ENCODE data around the gene PTPRE.

The PTPRE gene

DNA sequence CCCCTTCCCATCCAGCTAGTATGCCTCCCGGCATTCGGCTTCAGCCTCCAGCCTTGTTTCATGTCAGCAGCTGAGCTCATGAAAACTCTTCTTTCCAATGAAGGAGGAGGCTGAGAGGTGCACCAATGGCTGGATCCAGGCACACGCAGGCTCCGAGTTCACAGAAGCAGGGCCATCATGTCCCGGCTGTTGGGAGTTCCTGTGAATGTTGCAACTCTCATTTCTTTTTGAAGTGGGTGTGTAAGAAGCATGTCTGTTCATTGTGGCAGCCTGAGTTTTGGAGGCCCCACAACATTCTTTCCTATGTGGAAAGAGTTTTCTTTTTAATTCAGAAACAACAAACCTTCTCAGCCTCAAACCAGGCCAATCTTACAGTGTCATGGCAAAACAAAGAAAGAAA, 89.7 kb downstream of the PTPRE start:
- in situ Hi-C loops (cut with MboI; ENCODE audit: low sequenced_read_pairs): no loop called here

DNA sequence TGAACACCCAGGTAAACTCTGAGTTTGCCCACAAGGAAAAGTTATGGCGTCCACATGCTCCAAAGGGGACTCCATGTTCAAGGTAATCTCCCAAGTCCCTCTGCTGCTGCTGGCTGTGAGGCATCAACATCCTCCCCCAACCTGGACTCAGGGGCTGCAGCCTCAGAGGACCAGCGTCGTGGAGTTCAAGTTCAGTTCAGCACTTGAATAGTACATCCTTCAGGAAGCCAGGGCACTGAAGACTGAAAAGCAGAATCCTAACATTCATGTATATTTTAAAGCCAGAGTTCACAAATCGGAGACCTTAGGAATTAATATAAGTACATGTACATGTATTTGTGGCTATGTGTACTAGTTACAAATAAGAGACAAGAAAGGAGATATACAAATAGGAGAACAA, 90.4 kb downstream of the PTPRE start:
- in situ Hi-C loops (cut with MboI; ENCODE audit: low sequenced_read_pairs): no loop called here

- in situ Hi-C loops (cut with MboI; ENCODE audit: low sequenced_read_pairs): no loop called here
Observed at GRCh38 chr10:127997937-127998336, 91.0 kb downstream of the PTPRE start.

DNA sequence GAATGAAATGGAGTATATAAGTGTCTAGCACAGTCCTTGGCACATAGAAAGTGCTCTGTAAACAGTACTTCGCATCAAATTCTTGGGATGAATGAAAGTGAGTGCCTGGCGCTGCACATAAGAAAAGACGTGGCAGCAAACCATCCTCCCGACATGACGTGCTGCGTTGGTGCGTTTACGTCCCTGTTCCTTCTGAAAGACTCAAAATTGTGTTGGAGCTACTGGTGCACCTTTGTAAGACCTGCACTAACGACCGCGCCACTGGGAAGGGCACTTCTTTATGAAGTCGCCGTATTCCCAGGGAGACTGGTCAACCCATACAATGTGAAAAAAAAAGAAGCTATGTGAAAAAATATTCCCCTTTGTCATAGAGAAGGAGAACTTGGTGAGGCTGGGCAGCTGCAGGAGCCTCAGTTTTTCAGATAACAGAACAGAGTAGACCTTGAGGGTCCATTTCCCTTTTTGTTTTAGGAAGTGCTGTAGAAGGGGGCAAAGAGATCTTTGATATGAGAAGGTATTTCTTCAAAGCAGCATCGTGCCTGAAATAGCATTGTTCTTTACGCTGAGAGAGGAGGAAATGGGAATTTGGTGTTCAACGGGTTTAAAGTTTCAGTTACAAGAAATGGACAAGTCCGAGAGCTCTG, 91.7 kb downstream of the PTPRE start:
- in situ Hi-C loops (cut with MboI; ENCODE audit: low sequenced_read_pairs): no loop called here

GRCh38 chr10:127999297-128000129, 92.6 kb downstream of the PTPRE start:
- in situ Hi-C loops (cut with MboI; ENCODE audit: low sequenced_read_pairs): loop anchor here (25.0 kb wide), 1 partner anchor 87 kb away; the partner anchor contains the start of gene PTPRE

- in situ Hi-C loops (cut with MboI; ENCODE audit: low sequenced_read_pairs): loop anchor here (25.0 kb wide), 1 partner anchor 88 kb away; the partner anchor contains the start of gene PTPRE
Observed at GRCh38 chr10:128000471-128001362, 93.8 kb downstream of the PTPRE start.

- in situ Hi-C loops (cut with MboI; ENCODE audit: low sequenced_read_pairs): loop anchor here (25.0 kb wide), 1 partner anchor 89 kb away; the partner anchor contains the start of gene PTPRE
Observed at GRCh38 chr10:128001363-128001745, 94.5 kb downstream of the PTPRE start.

DNA sequence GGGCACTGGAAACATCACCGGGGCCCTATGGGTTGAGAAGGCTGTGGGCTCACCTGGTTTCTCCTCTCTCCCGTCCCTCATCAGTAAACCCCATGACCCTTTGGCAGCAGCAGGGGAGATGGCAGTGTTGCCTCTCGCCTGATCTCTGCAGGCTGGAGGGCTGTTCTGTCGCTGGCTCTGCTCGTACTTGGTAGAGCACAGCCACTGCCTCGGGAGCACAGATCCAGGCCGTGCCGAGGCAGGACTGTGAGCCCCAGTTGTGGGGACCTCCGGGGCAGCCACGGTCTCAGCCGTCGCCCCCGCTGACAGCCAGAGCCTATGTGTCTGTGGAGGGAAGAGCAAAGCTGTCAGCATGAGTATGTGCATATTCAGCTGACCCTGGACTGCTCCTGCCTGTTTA, 94.9 kb downstream of the PTPRE start:
- in situ Hi-C loops (cut with MboI; ENCODE audit: low sequenced_read_pairs): loop anchor here (25.0 kb wide), 1 partner anchor 90 kb away; the partner anchor contains the start of gene PTPRE

GRCh38 chr10:128003521-128003920, 96.6 kb downstream of the PTPRE start:
- in situ Hi-C loops (cut with MboI; ENCODE audit: low sequenced_read_pairs): loop anchor here (25.0 kb wide), 1 partner anchor 91 kb away; the partner anchor contains the start of gene PTPRE

GRCh38 chr10:128005858-128006257, 99.0 kb downstream of the PTPRE start:
- in situ Hi-C loops (cut with MboI; ENCODE audit: low sequenced_read_pairs): loop anchor here (25.0 kb wide), 1 partner anchor 94 kb away; the partner anchor contains the start of gene PTPRE

- in situ Hi-C loops (cut with MboI; ENCODE audit: low sequenced_read_pairs): loop anchor here (25.0 kb wide), 1 partner anchor 95 kb away; the partner anchor contains the start of gene PTPRE
Observed at GRCh38 chr10:128007056-128007455, 100.2 kb downstream of the PTPRE start.

DNA sequence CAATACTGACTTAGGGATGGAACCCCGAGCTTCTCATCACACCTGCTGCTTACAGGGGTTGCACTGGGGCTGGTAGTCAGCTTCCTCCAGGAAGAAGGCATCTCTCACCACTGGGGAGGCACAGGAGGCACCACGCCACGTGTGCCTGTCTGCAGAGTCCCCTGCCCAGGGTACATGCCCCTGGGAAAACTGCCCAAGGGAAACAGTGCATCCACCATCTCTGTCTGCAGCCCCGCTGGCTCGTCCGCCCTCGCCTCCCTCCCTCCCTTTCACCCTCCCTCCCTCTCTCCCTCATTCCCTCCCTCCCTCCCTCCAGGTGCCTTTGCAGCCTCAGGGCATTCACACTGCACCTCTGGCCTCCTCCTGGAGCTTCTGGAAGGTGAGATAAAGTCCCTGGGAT, 101.1 kb downstream of the PTPRE start:
- in situ Hi-C loops (cut with MboI; ENCODE audit: low sequenced_read_pairs): loop anchor here (25.0 kb wide), 1 partner anchor 96 kb away; the partner anchor contains the start of gene PTPRE

GRCh38 chr10:128008521-128009250, 101.8 kb downstream of the PTPRE start:
- in situ Hi-C loops (cut with MboI; ENCODE audit: low sequenced_read_pairs): loop anchor here (25.0 kb wide), 1 partner anchor 96 kb away; the partner anchor contains the start of gene PTPRE

DNA sequence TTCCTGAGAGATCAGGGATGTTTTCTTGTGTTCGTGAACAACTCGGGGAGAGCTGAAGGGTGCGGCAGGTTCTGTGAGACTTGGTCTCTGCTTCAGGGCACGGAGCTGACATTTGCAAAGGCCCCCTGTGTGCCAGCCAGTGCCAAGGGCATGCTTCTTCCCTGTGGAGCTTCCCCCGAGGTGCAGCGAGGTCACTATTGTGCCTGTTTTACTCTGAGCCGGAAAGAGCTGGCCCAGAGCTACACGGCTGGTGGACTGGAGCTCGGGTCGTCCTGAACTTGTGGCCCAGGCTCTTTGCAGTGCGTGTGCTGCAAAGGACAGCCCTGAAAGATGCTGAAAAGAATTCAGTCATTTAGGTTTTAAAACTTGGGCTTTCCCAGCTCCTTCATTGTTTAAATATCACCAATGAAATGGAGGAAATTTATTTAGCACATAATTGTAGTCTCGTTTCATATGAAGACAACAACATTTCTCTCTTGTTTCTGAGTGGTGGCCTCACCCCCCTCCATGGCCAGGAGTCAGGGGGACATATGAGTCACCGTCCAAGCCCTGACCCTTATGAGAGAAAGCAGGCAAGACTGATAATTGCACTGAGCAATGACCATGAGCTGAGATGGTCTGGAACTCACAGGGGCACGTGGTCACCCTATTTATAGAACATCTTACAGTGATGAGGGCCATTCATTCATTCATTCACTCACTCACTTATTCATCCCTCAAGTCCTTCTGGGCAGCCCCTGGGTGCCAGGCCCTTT, 102.6 kb downstream of the PTPRE start:
- in situ Hi-C loops (cut with MboI; ENCODE audit: low sequenced_read_pairs): loop anchor here (25.0 kb wide), 1 partner anchor 97 kb away; the partner anchor contains the start of gene PTPRE

- in situ Hi-C loops (cut with MboI; ENCODE audit: low sequenced_read_pairs): loop anchor here (25.0 kb wide), 1 partner anchor 99 kb away; the partner anchor contains the start of gene PTPRE
Observed at GRCh38 chr10:128011059-128011979, 104.4 kb downstream of the PTPRE start.

- in situ Hi-C loops (cut with MboI; ENCODE audit: low sequenced_read_pairs): loop anchor here (25.0 kb wide), 1 partner anchor 101 kb away; the partner anchor contains the start of gene PTPRE
Observed at GRCh38 chr10:128013626-128014025, 106.7 kb downstream of the PTPRE start.

GRCh38 chr10:128014236-128014635, 107.3 kb downstream of the PTPRE start:
- in situ Hi-C loops (cut with MboI; ENCODE audit: low sequenced_read_pairs): loop anchor here (25.0 kb wide), 1 partner anchor 102 kb away; the partner anchor contains the start of gene PTPRE
